Upper lobe of left lung (tissue), 4 donors: Measurements from ENCODE around the gene ITIH5.

Source experiments
- POLR2A ChIP-seq, 4 donors: fragments of 450-650 bp; IDR thresholded peaks; one replicate each; pipeline ENCODE4 v1.5.1; 2016 to 2017; ENCODE audit warnings: antibody characterized with exemption in 4 of 4, mild to moderate bottlenecking in 2 of 4
- TF ChIP-seq, protein P1 (sequence below), 6 experiments: fragments of 450-650 bp in 4 of 6; fragments of 200-600 bp in 2 of 6; sonication (generic) in 2 of 6; IDR thresholded peaks; one replicate each; pipeline ENCODE4 v1.5.1; 2016 to 2019; ENCODE audit warnings: antibody characterized with exemption in 6 of 6

GRCh38 chr10:7601023-7601656 is 65.6 kb downstream of the ITIH5 start:
- TF ChIP-seq, protein P1, sequence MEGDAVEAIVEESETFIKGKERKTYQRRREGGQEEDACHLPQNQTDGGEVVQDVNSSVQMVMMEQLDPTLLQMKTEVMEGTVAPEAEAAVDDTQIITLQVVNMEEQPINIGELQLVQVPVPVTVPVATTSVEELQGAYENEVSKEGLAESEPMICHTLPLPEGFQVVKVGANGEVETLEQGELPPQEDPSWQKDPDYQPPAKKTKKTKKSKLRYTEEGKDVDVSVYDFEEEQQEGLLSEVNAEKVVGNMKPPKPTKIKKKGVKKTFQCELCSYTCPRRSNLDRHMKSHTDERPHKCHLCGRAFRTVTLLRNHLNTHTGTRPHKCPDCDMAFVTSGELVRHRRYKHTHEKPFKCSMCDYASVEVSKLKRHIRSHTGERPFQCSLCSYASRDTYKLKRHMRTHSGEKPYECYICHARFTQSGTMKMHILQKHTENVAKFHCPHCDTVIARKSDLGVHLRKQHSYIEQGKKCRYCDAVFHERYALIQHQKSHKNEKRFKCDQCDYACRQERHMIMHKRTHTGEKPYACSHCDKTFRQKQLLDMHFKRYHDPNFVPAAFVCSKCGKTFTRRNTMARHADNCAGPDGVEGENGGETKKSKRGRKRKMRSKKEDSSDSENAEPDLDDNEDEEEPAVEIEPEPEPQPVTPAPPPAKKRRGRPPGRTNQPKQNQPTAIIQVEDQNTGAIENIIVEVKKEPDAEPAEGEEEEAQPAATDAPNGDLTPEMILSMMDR (IDR thresholded peaks at IDR 0.05) = no peak
- no peak for TF ChIP-seq POLR2A (IDR thresholded peaks at IDR 0.05)
